Measurements from ENCODE around the gene TMIE.

Gene TMIE

GRCh38 chr3:46701181-46701939 is at the start of gene TMIE:
TMIE (plus strand) TSS chr3:46701392; CDS start chr3:46701488, 96 bp downstream.
- no peak for DNase-seq

GRCh38 chr3:46655271-46655670 is 45.9 kb upstream of the TMIE start:
- DNase-seq: no peak

DNA sequence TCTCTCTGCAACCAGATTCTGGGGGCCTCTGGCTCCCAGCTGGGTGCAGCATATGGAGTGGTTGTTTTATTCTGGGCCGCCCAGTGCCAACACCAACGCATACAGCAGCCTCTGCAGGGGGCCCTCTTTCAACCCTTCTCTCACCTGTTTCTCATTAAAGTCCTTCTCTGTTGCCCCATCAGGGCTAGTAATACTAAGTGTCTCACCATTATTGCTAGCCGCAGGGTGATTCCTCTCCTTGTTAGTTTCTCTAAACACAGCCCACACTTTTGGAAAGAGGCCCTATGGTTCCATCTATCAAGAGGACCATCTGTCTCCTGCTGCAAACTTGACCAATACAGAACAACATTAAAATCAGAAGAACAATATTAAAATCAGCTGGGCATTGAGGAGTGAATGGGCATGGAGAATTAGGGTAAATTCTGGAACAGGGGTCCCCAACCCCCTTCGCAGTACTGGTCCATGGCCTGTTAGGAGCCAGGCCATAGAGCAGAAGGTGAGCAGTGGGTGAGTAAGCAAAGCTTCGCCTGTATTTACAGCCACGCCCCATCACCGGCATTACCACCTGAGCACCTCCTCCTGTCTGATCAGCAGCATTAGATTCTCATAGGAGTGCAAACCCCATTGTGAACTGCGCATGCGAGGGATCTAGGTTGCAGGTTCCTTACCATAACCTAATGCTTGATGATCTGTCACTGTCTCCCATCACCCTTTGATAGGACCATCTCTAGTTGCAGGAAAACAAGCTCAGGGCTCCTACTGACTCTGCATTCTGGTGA is 44.2 kb upstream of the TMIE start:
- no peak for DNase-seq

GRCh38 chr3:46659285-46659684 is 41.9 kb upstream of the TMIE start:
- no peak for DNase-seq

DNA sequence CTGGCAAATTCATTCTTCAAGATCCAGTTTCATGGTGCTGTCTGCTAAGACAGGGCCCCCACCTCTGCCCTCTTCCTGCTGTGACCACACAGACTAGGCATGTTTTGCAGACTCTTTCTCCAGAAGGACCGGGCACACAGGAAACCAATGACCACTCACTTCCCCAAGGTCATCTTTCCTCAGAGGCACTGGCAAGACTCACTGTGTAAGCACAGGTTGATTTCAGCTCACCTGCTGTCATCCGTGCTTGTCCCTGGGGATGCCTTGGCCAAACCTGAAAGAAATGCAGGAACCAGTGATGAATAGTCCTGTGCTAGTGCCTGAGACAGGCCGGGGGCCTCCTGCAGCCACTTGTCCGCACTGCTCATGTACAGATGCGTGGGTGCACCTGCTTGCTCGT is 41.2 kb upstream of the TMIE start:
- no peak for DNase-seq

GRCh38 chr3:46660543-46661523 is 40.4 kb upstream of the TMIE start:
- DNase-seq: no peak

GRCh38 chr3:46661776-46662766 is 39.1 kb upstream of the TMIE start:
- no peak for DNase-seq

DNA sequence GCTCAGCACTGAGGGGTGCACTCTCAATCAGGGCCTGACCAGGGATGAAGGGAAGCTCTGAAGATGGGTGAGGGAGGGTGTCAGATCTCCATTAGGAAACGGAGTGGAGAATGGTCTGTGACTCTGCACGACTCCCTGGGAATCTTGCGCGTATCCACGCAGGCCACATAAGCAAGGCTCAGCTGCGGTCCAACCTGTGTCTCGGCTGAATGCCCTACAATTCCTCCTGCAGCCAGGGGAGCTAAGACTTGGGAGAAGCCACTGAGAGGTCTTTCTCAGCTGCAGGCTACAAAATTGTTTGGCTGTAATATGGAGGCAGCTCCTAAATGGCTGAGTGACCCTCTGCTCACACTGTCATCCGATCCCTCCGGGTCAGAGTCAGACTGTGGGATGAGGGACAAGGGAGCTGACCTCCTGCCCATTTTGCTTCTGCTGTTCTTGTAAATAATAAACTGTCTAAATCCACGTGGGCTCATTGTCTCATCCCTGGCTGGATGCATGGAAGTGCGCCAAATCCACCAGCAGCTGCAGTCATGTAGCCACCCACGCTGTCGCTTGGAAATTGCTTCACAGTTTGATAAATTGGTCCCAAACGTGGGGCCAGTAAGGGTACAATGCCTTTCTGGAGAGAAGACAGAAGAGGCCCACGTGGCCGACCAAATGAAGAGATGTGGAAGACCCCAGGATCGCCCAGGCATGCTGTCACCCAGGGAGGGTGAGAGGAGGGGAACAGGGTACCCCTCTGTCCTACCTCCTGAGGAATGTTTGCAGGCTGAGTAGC is 38.2 kb upstream of the TMIE start:
- no peak for DNase-seq

- no peak for DNase-seq
These were observed 37.5 kb upstream of the TMIE start for GRCh38 chr3:46663591-46664135.

- DNase-seq: no peak
These were observed 36.8 kb upstream of the TMIE start for GRCh38 chr3:46664188-46664970.

GRCh38 chr3:46664971-46665762 is 36.0 kb upstream of the TMIE start:
- no peak for DNase-seq

DNA sequence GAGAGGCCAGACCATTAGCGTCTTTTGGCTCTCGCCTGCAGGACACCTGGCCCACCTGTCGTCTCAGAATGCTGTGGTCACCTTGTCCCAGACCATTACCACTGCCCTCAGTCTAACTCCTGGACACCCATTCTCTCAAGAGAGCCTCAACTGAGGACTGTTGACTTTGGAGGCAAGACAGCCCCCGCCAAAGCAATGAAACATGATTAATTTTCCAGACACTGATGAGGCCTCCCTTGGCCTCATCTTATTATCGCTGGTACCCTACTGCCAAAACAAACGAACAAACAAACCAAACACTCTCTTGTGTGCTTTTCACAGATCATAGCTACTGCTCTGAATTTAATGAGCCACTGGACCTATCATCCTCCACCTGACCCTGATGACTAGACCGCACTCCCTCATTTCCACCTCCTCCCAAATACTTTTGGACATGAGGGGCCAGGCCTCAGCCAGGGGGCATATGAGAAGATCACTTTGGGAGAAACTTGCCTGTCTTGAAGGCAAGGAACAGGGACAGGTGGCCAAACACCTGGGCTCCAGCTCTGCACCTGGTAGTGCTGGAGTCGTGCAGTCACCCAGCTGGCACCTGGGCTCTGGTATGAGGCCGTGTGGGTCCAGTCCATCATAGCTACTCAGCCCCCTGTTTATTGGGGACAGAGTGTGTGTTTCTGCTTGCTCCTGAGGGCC is 35.3 kb upstream of the TMIE start:
- DNase-seq: no peak

DNA sequence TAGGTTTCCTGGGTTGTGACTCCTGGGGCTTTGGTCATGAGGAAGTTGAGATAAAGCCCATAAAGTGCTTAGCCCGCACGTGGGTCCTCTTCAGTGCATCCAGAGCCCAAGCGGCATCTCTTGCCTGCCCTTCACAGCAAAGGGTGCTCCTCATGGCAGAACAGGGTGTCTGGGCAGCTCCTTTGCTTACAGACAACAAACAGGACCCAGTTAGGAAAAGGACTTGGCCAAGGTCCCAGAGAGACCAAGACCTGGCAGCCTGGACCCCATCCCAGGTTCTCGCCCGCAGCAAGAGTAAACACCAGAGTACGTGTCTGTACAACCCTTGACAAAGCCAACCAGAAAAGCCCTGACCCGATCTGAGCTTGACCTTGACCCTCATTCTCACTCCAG is 34.7 kb upstream of the TMIE start:
- DNase-seq: no peak

GRCh38 chr3:46667061-46667621 is 34.1 kb upstream of the TMIE start:
- DNase-seq: no peak

- DNase-seq: no peak
These were observed 33.5 kb upstream of the TMIE start for GRCh38 chr3:46667657-46668056.

DNA sequence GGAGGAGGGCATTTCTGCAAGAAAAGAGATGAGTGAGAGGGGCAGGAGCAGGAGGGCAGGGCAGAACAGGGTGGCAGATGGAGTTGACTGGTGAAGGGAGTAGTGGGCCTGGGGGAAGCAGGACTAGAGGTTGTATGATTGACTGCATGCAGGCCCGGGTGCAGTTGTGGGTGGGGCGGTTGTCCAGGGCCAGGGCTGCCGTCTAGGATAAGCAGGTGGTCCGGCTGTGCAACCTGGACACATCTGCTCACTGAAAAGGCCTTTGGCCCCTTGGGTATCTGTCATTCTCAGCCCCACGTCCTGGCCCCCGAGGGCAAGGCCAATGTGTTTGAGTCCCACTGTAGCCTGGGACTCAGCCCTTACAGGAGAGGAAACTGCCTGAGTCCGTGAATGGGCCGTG is 33.1 kb upstream of the TMIE start:
- no peak for DNase-seq

DNA sequence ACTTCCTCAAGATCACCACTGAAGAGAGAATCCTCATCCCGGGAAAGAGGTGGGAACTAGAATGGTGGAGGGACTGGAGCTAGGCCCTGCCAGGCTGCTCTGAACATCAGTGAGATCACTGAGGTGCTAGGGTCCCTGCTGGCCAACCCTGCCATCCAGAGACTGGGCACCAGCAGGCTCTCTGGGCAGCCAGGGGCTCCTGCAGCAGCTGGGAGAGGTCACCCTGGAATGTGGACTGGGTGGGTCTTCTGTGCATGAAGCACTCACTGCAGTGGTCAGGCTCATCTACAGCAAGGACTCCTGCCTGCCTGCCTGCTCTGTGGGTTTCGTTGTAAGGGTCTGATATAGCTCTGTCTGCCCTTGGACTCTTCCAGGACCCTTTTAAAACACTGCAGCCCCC is 32.6 kb upstream of the TMIE start:
- DNase-seq: no peak

Measured in stimulated activated CD4-positive, alpha-beta T cell treated with anti-CD3 and anti-CD28 coated beads, Interleukin-1b, Interleukin-23, amount 100 ng/mL, for 48 hours (primary cell).